Subcutaneous adipose tissue (tissue), 4 donors: Measurements from ENCODE around the gene TSFM. TPM values are rescaled to one million over a fixed set of nuclear protein-coding genes. Genes with fewer than 3 reads are reported as not detected.

ENCODE experiments used
- CTCF ChIP-seq: fragments of 450-650 bp; IDR thresholded peaks from one replicate; pipeline ENCODE4 v1.5.1; 2016; ENCODE audit warnings: low read depth, mild to moderate bottlenecking, control low read depth, antibody characterized with exemption, moderate library complexity
- total RNA-seq, 4 donors: library from RNA; depleted of rRNA; stranded (reverse); fragments of >200 nt; gene quantifications; one replicate each; pipeline ENCODE4 v1.1.0, GENCODE V29; 2016

Gene TSFM
- total RNA-seq, 4 donors from 2014 or later: 16.7 to 26.0 (median 22.9) TPM

GRCh38 chr12:57771873-57772428, 10.6 kb upstream of the TSFM start, which contains the start of gene METTL1:
TSS of gene METTL1 (minus strand) at chr12:57772105. CDS start at chr12:57772083, 22 bp downstream.
- TF ChIP-seq CTCF: no peak

- TF ChIP-seq CTCF: no peak
These were observed 9.9 kb upstream of the TSFM start, which contains the start of gene EEF1AKMT3 for GRCh38 chr12:57772429-57773322. TSS of gene EEF1AKMT3 (plus strand) at chr12:57772614. CDS start at chr12:57772725, 111 bp downstream.

- TF ChIP-seq CTCF: no peak
These were observed 7.5 kb upstream of the TSFM start for GRCh38 chr12:57775044-57775443.

- TF ChIP-seq CTCF: no peak
These were observed 6.9 kb upstream of the TSFM start for GRCh38 chr12:57775563-57776246.

GRCh38 chr12:57776247-57776587, 6.4 kb upstream of the TSFM start:
- no peak for TF ChIP-seq CTCF

- TF ChIP-seq CTCF: no peak
These were observed 5.2 kb upstream of the TSFM start for GRCh38 chr12:57777367-57777766.

GRCh38 chr12:57777911-57778310, 4.7 kb upstream of the TSFM start:
- no peak for TF ChIP-seq CTCF
